Psoas muscle (tissue), 8 donors: ENCODE measurements around the gene VPS51. TPM values are rescaled to one million over a fixed set of nuclear protein-coding genes. Genes with fewer than 3 reads are reported as not detected.

Experiments
- ATAC-seq, 4 donors: fragments of 200-7000 bp; cut with Tn5 transposase; one replicate each; pipeline ENCODE4 v1.9.1; 2020; ENCODE audit warnings: moderate library complexity in 3 of 4, mild to moderate bottlenecking in 2 of 4
- DNase-seq, 2 donors: peaks; one replicate each; pipeline ENCODE4 v3.0.0-alpha.2; 2020
- H3K27ac ChIP-seq: fragments of 200-600 bp; one replicate; pipeline ENCODE4 v1.8.0; 2022
- H3K27me3 ChIP-seq, 3 donors: fragments of 200-600 bp in 1 of 3; one replicate each; pipeline versions ENCODE4 v1.6.1 to v1.8.0; 2013 to 2022; ENCODE audit warnings: low read length in 2 of 3, mild to moderate bottlenecking in 2 of 3, moderate library complexity in 1 of 3; ENCODE audit not compliant: insufficient read depth in 3 of 3
- H3K36me3 ChIP-seq, 2 donors: fragments of 200-600 bp in 1 of 2; one replicate each; pipeline versions ENCODE4 v1.6.1 to v1.8.0; 2013 to 2022; ENCODE audit warnings: low read depth in 1 of 2, mild to moderate bottlenecking in 1 of 2, moderate library complexity in 1 of 2; ENCODE audit not compliant: insufficient read depth in 1 of 2
- H3K4me1 ChIP-seq: fragments of 200-600 bp; one replicate; pipeline ENCODE4 v1.8.0; 2022
- H3K4me3 ChIP-seq: fragments of 200-600 bp; one replicate; pipeline ENCODE4 v1.8.0; 2022; ENCODE audit warnings: mild to moderate bottlenecking
- H3K9me3 ChIP-seq: fragments of 200-600 bp; one replicate; pipeline ENCODE4 v1.8.0; 2022
- CTCF ChIP-seq: fragments of 200-600 bp; IDR thresholded peaks from one replicate; pipeline ENCODE4 v1.8.0; 2022; ENCODE audit warnings: antibody characterized with exemption
- WGBS, 3 donors: extraction: QIAGEN DNeasy Blood & Tissue Kit; methylation state at CpG; one replicate each; pipeline versions ENCODE4 v1.1.6 to v1.1.7; 2013; 5-methylcytosine and 5-hydroxymethylcytosine counted together
- intact Hi-C, 2 donors: fragments of 100-400 bp; cut with DNase I; formaldehyde crosslinking; loops; one replicate each; pipeline versions ENCODE4 v1.11.0 to v1.14.2; 2022
- polyA plus RNA-seq, 3 donors: library from polyadenylated mRNA; stranded (reverse); fragments of 200-250 nt; gene quantifications; one replicate each; pipeline ENCODE4 v1.2.3, GENCODE V29; 2013
- total RNA-seq, 4 donors: library from RNA; stranded (reverse); fragmentation: NEBNext Ultra II Directional in 2 of 4; extraction: Animal tissue kit (Norgen Biotek cat#: 25700) in 2 of 4; gene quantifications; one replicate each; pipeline versions ENCODE4 v1.2.1 to v1.2.4, GENCODE V29; 2021 to 2023
- donor health status: healthy with polysubstance abuse.
- donor health status: DM: no; HTN: no; CAD: no; lungs with moderate emphysema.
- donor health status: Bipolar disorder and iron deficiency.
- donor health status: healthy.
- donor health status: DM: yes; HTN: yes; CAD: no.
- donor health status: DM: no; HTN: no; CAD: no.
- donor health status: DM: no; HTN: no; CAD: no.
- donor health status: DM: yes; HTN: yes; CAD: no.

VPS51 gene
- total and polyA plus RNA-seq, 7 donors = 60.3 to 110 (median 90.5) TPM

- intact Hi-C loops = no loop called here
- no peak overlapping the region for H3K4me3 ChIP-seq
- WGBS, 3 donors = 64 to 89% (median 83%) methylated on average over 2 of the region's 2 CpGs
- no peak for DNase-seq
- no peaks in the 10 kb centered on the region for H3K9me3 ChIP-seq
- no peak for ATAC-seq
- H3K4me1 ChIP-seq = peaks cover 16% of the 10 kb centered on the region
- H3K27ac ChIP-seq = peak overlapping the region; percentile 89
- no peak for TF ChIP-seq CTCF
- no peaks in the 10 kb centered on the region for H3K36me3 ChIP-seq
- no peaks in the 10 kb centered on the region for H3K27me3 ChIP-seq
Measured at GRCh38 chr11:65152122-65152521, 56.1 kb downstream of the VPS51 start.

- Histone ChIP-seq H3K4me3 (no peak overlapping the region), H3K9me3 (no peaks in the 10 kb centered on the region), H3K27ac (no peak overlapping the region), H3K4me1 (peaks cover under 1% of the 10 kb centered on the region), H3K36me3 (no peaks in the 10 kb centered on the region), H3K27me3 (no peaks in the 10 kb centered on the region)
- intact Hi-C loops = no loop called here
- TF ChIP-seq CTCF = no peak
- DNase-seq (no peak), ATAC-seq (no peak)
- 92 to 96% (median 96%) methylated on average over 3 of the region's 3 CpGs for WGBS, 3 donors
Measured at GRCh38 chr11:65156256-65156655, 60.2 kb downstream of the VPS51 start.

GRCh38 chr11:65156926-65157325 lies 60.9 kb downstream of the VPS51 start:
- no peak for TF ChIP-seq CTCF
- Histone ChIP-seq H3K27ac (no peak overlapping the region), H3K9me3 (no peaks in the 10 kb centered on the region), H3K36me3 (no peaks in the 10 kb centered on the region), H3K27me3 (no peaks in the 10 kb centered on the region), H3K4me1 (no peaks in the 10 kb centered on the region), H3K4me3 (no peak overlapping the region)
- DNase-seq = no peak
- no peak for ATAC-seq
- intact Hi-C loops = no loop called here
- WGBS, 3 donors = 85 to 93% (median 91%) methylated on average over 3 of the region's 3 CpGs

- WGBS, 3 donors = 73 to 76% (median 76%) methylated on average over 3 of the region's 3 CpGs
- DNase-seq = no peak
- H3K4me1 ChIP-seq = no peaks in the 10 kb centered on the region
- H3K4me3 ChIP-seq = no peak overlapping the region
- no peak for ATAC-seq
- no peaks in the 10 kb centered on the region for H3K9me3 ChIP-seq
- no peak overlapping the region for H3K27ac ChIP-seq
- no peak for TF ChIP-seq CTCF
- no peaks in the 10 kb centered on the region for H3K27me3 ChIP-seq
- no peaks in the 10 kb centered on the region for H3K36me3 ChIP-seq
- intact Hi-C loops = no loop called here
Measured at GRCh38 chr11:65157336-65157735, 61.3 kb downstream of the VPS51 start.

- H3K27me3 ChIP-seq = no peaks in the 10 kb centered on the region
- no peak for TF ChIP-seq CTCF
- H3K9me3 ChIP-seq = no peaks in the 10 kb centered on the region
- DNase-seq = no peak
- intact Hi-C loops = no loop called here
- WGBS, 3 donors = 75 to 84% (median 75%) methylated on average over 5 of the region's 5 CpGs
- no peak overlapping the region for H3K4me3 ChIP-seq
- H3K36me3 ChIP-seq = no peaks in the 10 kb centered on the region
- ATAC-seq = no peak
- H3K4me1 ChIP-seq = no peaks in the 10 kb centered on the region
- no peak overlapping the region for H3K27ac ChIP-seq
Measured at GRCh38 chr11:65159012-65159411, 63.0 kb downstream of the VPS51 start.
